ENCODE results near the gene CACNA2D1.

GRCh38 chr7:82471351-82472020 is 27.9 kb upstream of the CACNA2D1 start:
- TF ChIP-seq, protein P1, sequence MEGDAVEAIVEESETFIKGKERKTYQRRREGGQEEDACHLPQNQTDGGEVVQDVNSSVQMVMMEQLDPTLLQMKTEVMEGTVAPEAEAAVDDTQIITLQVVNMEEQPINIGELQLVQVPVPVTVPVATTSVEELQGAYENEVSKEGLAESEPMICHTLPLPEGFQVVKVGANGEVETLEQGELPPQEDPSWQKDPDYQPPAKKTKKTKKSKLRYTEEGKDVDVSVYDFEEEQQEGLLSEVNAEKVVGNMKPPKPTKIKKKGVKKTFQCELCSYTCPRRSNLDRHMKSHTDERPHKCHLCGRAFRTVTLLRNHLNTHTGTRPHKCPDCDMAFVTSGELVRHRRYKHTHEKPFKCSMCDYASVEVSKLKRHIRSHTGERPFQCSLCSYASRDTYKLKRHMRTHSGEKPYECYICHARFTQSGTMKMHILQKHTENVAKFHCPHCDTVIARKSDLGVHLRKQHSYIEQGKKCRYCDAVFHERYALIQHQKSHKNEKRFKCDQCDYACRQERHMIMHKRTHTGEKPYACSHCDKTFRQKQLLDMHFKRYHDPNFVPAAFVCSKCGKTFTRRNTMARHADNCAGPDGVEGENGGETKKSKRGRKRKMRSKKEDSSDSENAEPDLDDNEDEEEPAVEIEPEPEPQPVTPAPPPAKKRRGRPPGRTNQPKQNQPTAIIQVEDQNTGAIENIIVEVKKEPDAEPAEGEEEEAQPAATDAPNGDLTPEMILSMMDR (IDR thresholded peaks at IDR 0.05), result no peak
- no peak for TF ChIP-seq POLR2A (IDR thresholded peaks at IDR 0.05)
